Kidney (tissue), 14 donors: Measurements from ENCODE around the gene PLK2. TPM values are rescaled to one million over a fixed set of nuclear protein-coding genes. Genes with fewer than 3 reads are reported as not detected.

Source experiments
- DNase-seq, 5 donors: peaks; one replicate each; pipeline ENCODE4 v3.0.0-alpha.2; 2013 to 2020
- FAIRE-seq: peaks from 2 replicates; lab custom pipeline; 2012; peaks lifted over from hg19 to GRCh38; lab: Jason Lieb, UNC
- H3K27ac ChIP-seq, 2 donors: one replicate each; pipeline ENCODE4 v1.7.0; 2013; ENCODE audit warnings: low read depth in 2 of 2, low read length in 2 of 2, inconsistent platforms in 1 of 2
- H3K27me3 ChIP-seq: one replicate; pipeline ENCODE4 v1.7.1; 2013; ENCODE audit warnings: low read length, inconsistent platforms; ENCODE audit not compliant: control insufficient read depth, insufficient read depth
- H3K36me3 ChIP-seq, 3 donors: one replicate each; pipeline versions ENCODE4 v1.7.0 to v1.7.1; 2013; ENCODE audit warnings: low read length in 3 of 3, control low read depth in 1 of 3, inconsistent platforms in 1 of 3; ENCODE audit not compliant: insufficient read depth in 3 of 3, control insufficient read depth in 2 of 3
- H3K4me1 ChIP-seq, 3 donors: one replicate each; pipeline versions ENCODE4 v1.7.0 to v1.7.1; 2013; ENCODE audit warnings: low read length in 3 of 3, inconsistent platforms in 1 of 3, low read depth in 1 of 3; ENCODE audit not compliant: control insufficient read depth in 2 of 3, insufficient read depth in 2 of 3
- H3K4me3 ChIP-seq, 3 donors: one replicate each; pipeline versions ENCODE4 v1.7.0 to v1.8.1; 2013; ENCODE audit warnings: low read length in 3 of 3, control low read depth in 1 of 3, inconsistent platforms in 1 of 3
- H3K9ac ChIP-seq, 3 donors: one replicate each; pipeline versions ENCODE4 v1.7.0 to v1.7.1; 2013; ENCODE audit warnings: low read length in 3 of 3, control low read depth in 1 of 3, inconsistent platforms in 1 of 3
- H3K9me3 ChIP-seq, 3 donors: one replicate each; pipeline versions ENCODE4 v1.7.0 to v1.7.1; 2013; ENCODE audit warnings: low read length in 3 of 3, control low read depth in 1 of 3, inconsistent platforms in 1 of 3; ENCODE audit not compliant: control insufficient read depth in 2 of 3, insufficient read depth in 1 of 3
- CTCF ChIP-seq: IDR thresholded peaks from 3 replicates; pipeline ENCODE4 v1.5.1; 2012; ENCODE audit warnings: mild to moderate bottlenecking, moderate library complexity, borderline replicate concordance; ENCODE audit not compliant: insufficient read depth; ENCODE audit errors: extremely low read depth
- intact Hi-C: fragments of 100-400 bp; cut with DNase I; formaldehyde crosslinking; loops from one replicate; pipeline ENCODE4 v1.11.1; 2022
- polyA plus RNA-seq: library from polyadenylated mRNA; stranded (reverse); fragments of 350-450 nt; fragmentation: Illumina TruSeq; extraction: RNeasy Lipid Tissue Mini Kit (QIAGEN cat#74804); gene quantifications from one replicate; pipeline ENCODE4 v1.2.3, GENCODE V29; 2014; ENCODE audit warnings: low read depth, low replicate concordance; ENCODE audit not compliant: insufficient read depth
- total RNA-seq: library from RNA; stranded (reverse); fragmentation: NEBNext Ultra II Directional; extraction: Animal tissue kit (Norgen Biotek cat#: 25700); gene quantifications from one replicate; pipeline ENCODE4 v1.2.1, GENCODE V29; 2021
- donor health status: control.
- donor health status: control.
- donor health status: control.
- donor health status: control.
- donor health status: control.
- donor health status: DM: yes; HTN: yes; CAD: no.
- donor health status: Normal renal cell carcinoma (clear cell type).

The PLK2 gene
- total and polyA plus RNA-seq, 2 donors from 2014 or later = 8.4 to 53.1 TPM

GRCh38 chr5:58482536-58482935, 22.6 kb upstream of the PLK2 start:
- Histone ChIP-seq H3K36me3 (no peaks in the 10 kb centered on the region), H3K9me3 (peaks cover 0 to 6% (median 0%) of the 10 kb centered on the region in 3 donors), H3K4me1 (no peaks in the 10 kb centered on the region), H3K27me3 (no peaks in the 10 kb centered on the region), H3K9ac (no peak overlapping the region), H3K4me3 (no peak overlapping the region), H3K27ac (no peak overlapping the region)
- FAIRE-seq (no peak), DNase-seq (no peak)
- intact Hi-C loops = no loop called here
- no peak for TF ChIP-seq CTCF

GRCh38 chr5:58481828-58482227, 21.9 kb upstream of the PLK2 start:
- no peak for TF ChIP-seq CTCF
- intact Hi-C loops = no loop called here
- no peak for FAIRE-seq

GRCh38 chr5:58481066-58481676, 21.3 kb upstream of the PLK2 start:
- Histone ChIP-seq H3K36me3 (no peaks in the 10 kb centered on the region), H3K9ac (no peak overlapping the region), H3K27ac (no peak overlapping the region), H3K9me3 (peaks cover 0 to 6% (median 0%) of the 10 kb centered on the region in 3 donors), H3K4me1 (no peaks in the 10 kb centered on the region), H3K27me3 (no peaks in the 10 kb centered on the region), H3K4me3 (no peak overlapping the region)
- intact Hi-C loops = no loop called here
- FAIRE-seq = no peak
- no peak for TF ChIP-seq CTCF
- DNase-seq = no peak

More at GRCh38 chr5:58481828-58482227, 21.9 kb upstream of the PLK2 start:
- Histone ChIP-seq H3K9me3 (peaks cover 0 to 6% (median 0%) of the 10 kb centered on the region in 3 donors), H3K4me1 (no peaks in the 10 kb centered on the region), H3K27me3 (no peaks in the 10 kb centered on the region), H3K36me3 (no peaks in the 10 kb centered on the region), H3K9ac (no peak overlapping the region), H3K27ac (no peak overlapping the region), H3K4me3 (no peak overlapping the region)
- no peak for DNase-seq
